Measurements from ENCODE around the gene LAMB4. TPM values are rescaled to one million over a fixed set of nuclear protein-coding genes. Genes with fewer than 3 reads are reported as not detected.

LAMB4 gene
- polyA plus RNA-seq, 1 experiment = 0.20 TPM

- DNase-seq (ENCODE audit: low read depth) = no peak
- CTCF ChIA-PET = no interaction called here
Measured at GRCh38 chr7:108012499-108013430, 117.4 kb downstream of the LAMB4 start.

GRCh38 chr7:108010377-108010776 is 119.8 kb downstream of the LAMB4 start:
- Histone ChIP-seq H3K36me3 (ENCODE audit: control insufficient read depth, insufficient read depth, low read length) (no peaks in the 10 kb centered on the region), H3K4me3 (ENCODE audit: low read depth, low read length) (no peak overlapping the region), H3K27me3 (ENCODE audit: control insufficient read depth, insufficient read depth, low read length) (no peaks in the 10 kb centered on the region; the same call in 1 of the 2 replicates)
- no peak for DNase-seq (ENCODE audit: low read depth)
- ChIA-PET POLR2A (no interaction called here), CTCF (no interaction called here)
- TF ChIP-seq CTCF (IDR thresholded peaks at IDR 0.05; ENCODE audit: insufficient read depth, low read depth, low read length) = no peak

More at GRCh38 chr7:108012499-108013430, 117.4 kb downstream of the LAMB4 start:
- TF ChIP-seq CTCF (IDR thresholded peaks at IDR 0.05; ENCODE audit: insufficient read depth, low read depth, low read length) = no peak
- POLR2A ChIA-PET = no interaction called here
- H3K36me3 ChIP-seq (ENCODE audit: control insufficient read depth, insufficient read depth, low read length) = no peaks in the 10 kb centered on the region
- H3K27me3 ChIP-seq (ENCODE audit: control insufficient read depth, insufficient read depth, low read length) = no peaks in the 10 kb centered on the region
- H3K4me3 ChIP-seq (ENCODE audit: low read depth, low read length) = no peak overlapping the region

- Histone ChIP-seq H3K27me3 (ENCODE audit: control insufficient read depth, insufficient read depth, low read length) (no peaks in the 10 kb centered on the region; the same call in 1 of the 2 replicates), H3K4me3 (ENCODE audit: low read depth, low read length) (no peak overlapping the region), H3K36me3 (ENCODE audit: control insufficient read depth, insufficient read depth, low read length) (no peaks in the 10 kb centered on the region)
- no peak for DNase-seq (ENCODE audit: low read depth)
- POLR2A ChIA-PET = no interaction called here
- CTCF ChIA-PET = no interaction called here
- no peak for TF ChIP-seq CTCF (IDR thresholded peaks at IDR 0.05; ENCODE audit: insufficient read depth, low read depth, low read length)
Measured at GRCh38 chr7:108009873-108010272, 120.3 kb downstream of the LAMB4 start.

GRCh38 chr7:108008827-108009226 is 121.3 kb downstream of the LAMB4 start:
- H3K36me3 ChIP-seq (ENCODE audit: control insufficient read depth, insufficient read depth, low read length) = no peaks in the 10 kb centered on the region
- TF ChIP-seq CTCF (IDR thresholded peaks at IDR 0.05; ENCODE audit: insufficient read depth, low read depth, low read length) = no peak
- no peak for DNase-seq (ENCODE audit: low read depth)
- ChIA-PET CTCF (no interaction called here), POLR2A (no interaction called here)
- no peaks in the 10 kb centered on the region; the same call in 1 of the 2 replicates for H3K27me3 ChIP-seq (ENCODE audit: control insufficient read depth, insufficient read depth, low read length)
- H3K4me3 ChIP-seq (ENCODE audit: low read depth, low read length) = no peak overlapping the region

- POLR2A ChIA-PET = no interaction called here
- Histone ChIP-seq H3K36me3 (ENCODE audit: control insufficient read depth, insufficient read depth, low read length) (no peaks in the 10 kb centered on the region), H3K27me3 (ENCODE audit: control insufficient read depth, insufficient read depth, low read length) (no peaks in the 10 kb centered on the region; the same call in 1 of the 2 replicates), H3K4me3 (ENCODE audit: low read depth, low read length) (no peak overlapping the region)
- CTCF ChIA-PET = no interaction called here
- DNase-seq (ENCODE audit: low read depth) = no peak
- TF ChIP-seq CTCF (IDR thresholded peaks at IDR 0.05; ENCODE audit: insufficient read depth, low read depth, low read length) = no peak
Measured at GRCh38 chr7:108008240-108008639, 121.9 kb downstream of the LAMB4 start.
